Endothelial cell of umbilical vein (primary cell): ENCODE measurements around the gene STK17A. TPM values are rescaled to one million over a fixed set of nuclear protein-coding genes. Genes with fewer than 3 reads are reported as not detected.

Experiments
- BruUV-seq: library from RNA; stranded (reverse); fragments of 400-500 nt; replicated peaks from 2 replicates; lab custom pipeline; 2021; lab: Mats Ljungman, UMichigan
- CTCF ChIA-PET: fragments of 300-600, 350-600 bp; sonication (Branson Sonifier 250); formaldehyde crosslinking; loops from one replicate; lab custom pipeline; 2021; ENCODE audit warnings: antibody characterized with exemption, inconsistent platforms; lab: Charles Lee
- POLR2A ChIA-PET: fragments of 300-600, 350-600 bp; sonication (Branson Sonifier 250); formaldehyde crosslinking; loops from one replicate; lab custom pipeline; 2021; ENCODE audit warnings: antibody characterized with exemption, inconsistent platforms; lab: Charles Lee
- DNase-seq: peaks from one replicate; pipeline ENCODE4 v3.0.0-alpha.2; 2011; ENCODE audit warnings: low read depth, low spot score
- FAIRE-seq: peaks from 2 replicates; lab custom pipeline; 2011; peaks lifted over from hg19 to GRCh38; lab: Jason Lieb, UNC
- H2AFZ ChIP-seq: 2 replicates; pipeline ENCODE4 v1.6.0; 2012; ENCODE audit warnings: low read depth, low read length, control low read depth, inconsistent platforms
- H3K27ac ChIP-seq: 2 replicates; pipeline ENCODE4 v1.5.1; 2011; ENCODE audit warnings: low read depth, mild to moderate bottlenecking, control low read depth, low read length, moderate library complexity; ENCODE audit not compliant: insufficient read depth
- H3K27me3 ChIP-seq, 2 experiments: 2 replicates each; pipeline versions ENCODE4 v1.6.0 to v1.6.1; 2011; ENCODE audit warnings: low read length in 2 of 2, mixed read lengths in 1 of 2; ENCODE audit not compliant: control insufficient read depth in 2 of 2, insufficient read depth in 2 of 2
- H3K36me3 ChIP-seq, 2 experiments: 2 replicates in 1 of 2; 3 replicates in 1 of 2; pipeline ENCODE4 v1.5.1; 2011; ENCODE audit warnings: low read length in 2 of 2, mild to moderate bottlenecking in 1 of 2, moderate library complexity in 1 of 2; ENCODE audit not compliant: control insufficient read depth in 2 of 2, insufficient read depth in 2 of 2; ENCODE audit errors: extremely low read depth in 1 of 2
- H3K4me1 ChIP-seq: 3 replicates; pipeline ENCODE4 v1.5.1; 2011; ENCODE audit warnings: mild to moderate bottlenecking, low read length; ENCODE audit not compliant: control insufficient read depth, insufficient read depth; ENCODE audit errors: extremely low read depth
- H3K4me2 ChIP-seq: 2 replicates; pipeline ENCODE4 v1.6.1; 2011; ENCODE audit warnings: low read length, control low read depth, mixed read lengths; ENCODE audit not compliant: insufficient read depth
- H3K4me3 ChIP-seq, 3 experiments: fragments of 200-600 bp in 1 of 3; sonication (generic), shearing (Covaris generic) in 1 of 3; replicated peaks in 1 of 3; 2 replicates each; pipeline ENCODE4 v1.5.1; 2011 to 2016; ENCODE audit warnings: control low read depth in 3 of 3, low read length in 3 of 3, mild to moderate bottlenecking in 2 of 3, inconsistent platforms in 1 of 3, low read depth in 1 of 3, moderate library complexity in 1 of 3; ENCODE audit not compliant: insufficient read depth in 1 of 3
- H3K79me2 ChIP-seq: 2 replicates; pipeline ENCODE4 v1.6.0; 2012; ENCODE audit warnings: low read length, inconsistent platforms; ENCODE audit not compliant: control insufficient read depth, insufficient read depth
- H3K9ac ChIP-seq: replicated peaks from 2 replicates; pipeline ENCODE3; 2011; ENCODE audit warnings: low read length, control low read depth; ENCODE audit not compliant: insufficient read depth; ENCODE audit errors: extremely low read depth
- H3K9me1 ChIP-seq: replicated peaks from 3 replicates; pipeline ENCODE4 v1.6.0; 2011; ENCODE audit warnings: mild to moderate bottlenecking, low read length; ENCODE audit not compliant: control insufficient read depth, insufficient read depth; ENCODE audit errors: extremely low read depth
- H3K9me3 ChIP-seq: replicated peaks from 2 replicates; pipeline ENCODE4 v1.5.1; 2012; ENCODE audit warnings: low read length, inconsistent platforms; ENCODE audit not compliant: control insufficient read depth, insufficient read depth
- H4K20me1 ChIP-seq: replicated peaks from 2 replicates; pipeline ENCODE3; 2011; ENCODE audit warnings: mild to moderate bottlenecking, low read length; ENCODE audit not compliant: control insufficient read depth, insufficient read depth; ENCODE audit errors: extremely low read depth
- EZH2 ChIP-seq: IDR thresholded peaks from 2 replicates; pipeline ENCODE4 v1.6.1; 2012; ENCODE audit warnings: borderline replicate concordance, low read depth, mild to moderate bottlenecking, moderate library complexity, low read length, inconsistent platforms; ENCODE audit not compliant: severe bottlenecking
- FOS ChIP-seq: IDR thresholded peaks from 2 replicates; pipeline ENCODE4 v1.6.1; 2011; ENCODE audit warnings: mild to moderate bottlenecking, low read length, moderate library complexity, borderline replicate concordance; ENCODE audit not compliant: insufficient read depth
- GATA2 ChIP-seq: IDR thresholded peaks from 2 replicates; pipeline ENCODE4 v1.7.0; 2011; ENCODE audit warnings: low read depth, mild to moderate bottlenecking, moderate library complexity, mixed read lengths, low read length; ENCODE audit not compliant: insufficient read length, insufficient read depth
- JUN ChIP-seq: IDR thresholded peaks from 2 replicates; pipeline ENCODE4 v1.6.1; 2011; ENCODE audit warnings: borderline replicate concordance, low read depth; ENCODE audit not compliant: insufficient read length, insufficient read depth
- POLR2A ChIP-seq: IDR thresholded peaks from 2 replicates; pipeline ENCODE4 v1.6.1; 2012; ENCODE audit warnings: low read depth, mild to moderate bottlenecking, control low read depth, low read length
- dilution Hi-C: fragments of 300-500 bp; cut with MboI; formaldehyde crosslinking; loops from one replicate; pipeline ENCODE4 v1.15.0; 2019; ENCODE audit warnings: low sequenced_read_pairs; ENCODE audit not compliant: extremely low pct_ligation_motif_present
- intact Hi-C: fragments of 100-400 bp; cut with micrococcal nuclease; formaldehyde crosslinking; loops from one replicate; pipeline ENCODE4 v1.10.0; 2022
- polyA plus RNA-seq, 4 experiments: library from polyadenylated mRNA; depleted of rRNA in 3 of 4; stranded (reverse) in 3 of 4; unstranded in 1 of 4; fragments of >200 nt; gene quantifications; 2 replicates each; pipeline versions ENCODE4 v1.2.1 to v1.2.3, GENCODE V29; 2011 to 2012; ENCODE audit warnings: missing spikeins in 1 of 4
- total RNA-seq: library from RNA; stranded (reverse); gene quantifications from 2 replicates; pipeline ENCODE4 v1.2.3, GENCODE V29; 2021
- TF ChIP-seq, protein P1 (sequence below): IDR thresholded peaks from 2 replicates; pipeline ENCODE4 v1.6.1; 2011; ENCODE audit not compliant: insufficient read depth, insufficient read length

Gene STK17A
- total and polyA plus RNA-seq, 2 donors (not counting 3 experiments of a cell fraction or from before 2014, with no cell fraction given): 11.7 to 58.8 TPM

DNA sequence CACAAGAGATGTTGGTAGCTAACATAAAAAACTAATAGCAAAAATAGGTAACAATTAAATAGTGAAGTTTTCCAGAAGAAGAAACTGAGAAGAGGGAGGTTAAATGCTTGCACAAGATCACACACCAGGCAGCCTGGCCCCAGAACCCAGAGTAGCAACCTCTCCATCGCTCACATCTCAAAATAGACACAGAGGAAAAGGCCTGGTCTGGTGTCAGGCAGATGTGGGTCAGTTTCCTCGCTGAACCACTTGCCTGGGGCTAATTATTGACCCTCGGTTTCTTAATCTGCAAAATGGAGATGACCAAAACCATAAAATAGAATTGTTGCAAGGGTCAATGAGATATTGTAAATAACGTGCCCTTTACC lies 44.5 kb upstream of the STK17A start:
- POLR2A ChIA-PET: no interaction called here
- H3K4me1 ChIP-seq: no peaks in the 10 kb centered on the region

DNA sequence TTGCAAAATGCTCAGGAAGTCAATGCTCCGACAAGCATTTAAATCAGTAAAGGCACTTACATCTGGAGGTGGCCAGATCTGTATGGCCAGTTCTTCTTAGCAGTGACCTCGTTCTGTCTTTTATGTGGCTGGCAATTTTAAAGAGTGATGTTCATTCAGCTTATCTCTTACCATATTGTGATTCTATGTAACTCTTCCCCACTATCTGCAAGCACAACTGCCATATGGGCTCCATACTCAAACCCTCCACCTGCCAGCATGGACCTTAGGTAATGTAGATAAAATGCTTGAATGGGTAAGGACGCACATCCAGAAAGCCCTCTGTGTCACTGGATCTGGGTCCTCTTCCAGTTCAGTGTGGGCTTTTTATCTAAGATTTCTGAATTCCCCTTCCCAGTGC lies 42.4 kb upstream of the STK17A start:
- no peak overlapping the region for H3K4me2 ChIP-seq
- no peaks in the 10 kb centered on the region for H3K9me1 ChIP-seq
- no peak for TF ChIP-seq GATA2
- TF ChIP-seq JUN: no peak
- no peak for TF ChIP-seq EZH2
- TF ChIP-seq FOS: no peak
- TF ChIP-seq, protein P1, sequence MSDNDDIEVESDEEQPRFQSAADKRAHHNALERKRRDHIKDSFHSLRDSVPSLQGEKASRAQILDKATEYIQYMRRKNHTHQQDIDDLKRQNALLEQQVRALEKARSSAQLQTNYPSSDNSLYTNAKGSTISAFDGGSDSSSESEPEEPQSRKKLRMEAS: no peak
- TF ChIP-seq POLR2A: no peak
- H2AFZ ChIP-seq: no peak overlapping the region
- peaks cover 2 to 5% of the 10 kb centered on the region in 2 experiments for H3K27me3 ChIP-seq
- no peak for DNase-seq
- H3K27ac ChIP-seq: no peak overlapping the region
- no TSS peak for BruUV-seq
- dilution Hi-C loops (no loop called here), intact Hi-C loops (no loop called here)
- H3K9me3 ChIP-seq: no peaks in the 10 kb centered on the region
- H3K4me3 ChIP-seq: no peak overlapping the region
- CTCF ChIA-PET: no interaction called here
- FAIRE-seq: no peak
- POLR2A ChIA-PET: no interaction called here
- no peaks in the 10 kb centered on the region for H3K4me1 ChIP-seq
- H3K36me3 ChIP-seq: no peaks in the 10 kb centered on the region
- H3K9ac ChIP-seq: no peak overlapping the region
- no peaks in the 10 kb centered on the region for H3K79me2 ChIP-seq
- H4K20me1 ChIP-seq: no peaks in the 10 kb centered on the region

More for the DNA sequence above, 44.5 kb upstream of the STK17A start:
- no peaks in the 10 kb centered on the region for H4K20me1 ChIP-seq
- CTCF ChIA-PET: no interaction called here
- DNase-seq (no peak), FAIRE-seq (no peak)
- H2AFZ ChIP-seq: no peak overlapping the region
- peaks cover 2 to 6% of the 10 kb centered on the region in 2 experiments for H3K27me3 ChIP-seq
- no peak overlapping the region for H3K27ac ChIP-seq
- no peak overlapping the region for H3K4me3 ChIP-seq
- no peaks in the 10 kb centered on the region for H3K36me3 ChIP-seq
- H3K4me2 ChIP-seq: no peak overlapping the region
- BruUV-seq: no TSS peak
- H3K79me2 ChIP-seq: no peaks in the 10 kb centered on the region
- intact Hi-C loops: no loop called here
- no peaks in the 10 kb centered on the region for H3K9me3 ChIP-seq
- no peak for TF ChIP-seq JUN
- TF ChIP-seq FOS: no peak
- H3K9ac ChIP-seq: no peak overlapping the region
- dilution Hi-C loops: no loop called here
- no peaks in the 10 kb centered on the region for H3K9me1 ChIP-seq
